ENCODE data around the gene PRDX2. TPM values are rescaled to one million over a fixed set of nuclear protein-coding genes. Genes with fewer than 3 reads are reported as not detected.
"Not testable (repeated sequence)": the region's sequence is repeated elsewhere in the genome, so short reads cannot be mapped to it uniquely, and the experiment has no call there.

PRDX2 gene
- total RNA-seq, result 164 TPM

DNA sequence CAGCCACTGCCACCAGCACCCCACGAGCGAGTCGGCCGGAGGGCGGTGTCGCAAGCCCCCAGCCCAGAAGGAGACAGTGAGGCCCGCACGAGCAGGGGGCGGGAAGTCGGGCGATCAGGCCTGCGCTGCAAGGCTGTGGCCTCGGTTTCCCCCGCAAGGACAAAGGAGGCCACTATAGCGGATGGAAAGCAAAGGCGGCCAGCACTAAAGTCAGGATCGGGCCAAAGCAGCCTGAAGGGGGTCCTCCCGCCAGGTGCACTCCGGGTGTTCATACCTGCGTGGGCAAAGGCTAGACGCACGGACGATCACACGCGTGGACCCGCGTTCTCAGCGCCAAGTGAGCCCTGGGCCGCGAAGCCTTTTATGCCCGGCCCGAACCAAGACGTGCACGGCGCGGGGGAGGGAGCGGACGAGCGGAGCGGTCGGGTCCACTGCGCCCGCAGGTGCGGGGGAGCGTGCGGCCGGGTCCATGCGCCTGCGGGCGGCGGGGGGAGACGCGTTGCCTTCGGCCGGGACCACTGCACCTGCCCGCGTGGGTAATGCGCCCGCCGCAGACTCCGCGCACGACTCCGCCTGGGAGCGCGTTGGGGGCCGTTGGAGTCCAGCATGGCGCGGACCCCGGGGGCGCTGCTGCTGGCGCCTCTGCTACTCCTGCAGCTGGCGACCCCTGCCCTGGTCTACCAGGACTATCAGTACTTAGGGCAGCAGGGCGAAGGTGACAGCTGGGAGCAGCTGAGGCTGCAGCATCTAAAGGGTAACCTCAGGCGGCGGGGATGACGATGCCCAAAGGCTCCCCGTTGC is at the start of gene PRDX2, which contains the start of gene THSD8:
TSS of gene PRDX2 (minus strand) at position 335 of the 801 bp plus-strand sequence. CDS start 539 bp downstream, outside the sequence.
TSS of gene THSD8 (plus strand) at position 604 of the 801 bp plus-strand sequence. CDS start at position 607, 3 bp downstream.
- no peak for DNase-seq

DNA sequence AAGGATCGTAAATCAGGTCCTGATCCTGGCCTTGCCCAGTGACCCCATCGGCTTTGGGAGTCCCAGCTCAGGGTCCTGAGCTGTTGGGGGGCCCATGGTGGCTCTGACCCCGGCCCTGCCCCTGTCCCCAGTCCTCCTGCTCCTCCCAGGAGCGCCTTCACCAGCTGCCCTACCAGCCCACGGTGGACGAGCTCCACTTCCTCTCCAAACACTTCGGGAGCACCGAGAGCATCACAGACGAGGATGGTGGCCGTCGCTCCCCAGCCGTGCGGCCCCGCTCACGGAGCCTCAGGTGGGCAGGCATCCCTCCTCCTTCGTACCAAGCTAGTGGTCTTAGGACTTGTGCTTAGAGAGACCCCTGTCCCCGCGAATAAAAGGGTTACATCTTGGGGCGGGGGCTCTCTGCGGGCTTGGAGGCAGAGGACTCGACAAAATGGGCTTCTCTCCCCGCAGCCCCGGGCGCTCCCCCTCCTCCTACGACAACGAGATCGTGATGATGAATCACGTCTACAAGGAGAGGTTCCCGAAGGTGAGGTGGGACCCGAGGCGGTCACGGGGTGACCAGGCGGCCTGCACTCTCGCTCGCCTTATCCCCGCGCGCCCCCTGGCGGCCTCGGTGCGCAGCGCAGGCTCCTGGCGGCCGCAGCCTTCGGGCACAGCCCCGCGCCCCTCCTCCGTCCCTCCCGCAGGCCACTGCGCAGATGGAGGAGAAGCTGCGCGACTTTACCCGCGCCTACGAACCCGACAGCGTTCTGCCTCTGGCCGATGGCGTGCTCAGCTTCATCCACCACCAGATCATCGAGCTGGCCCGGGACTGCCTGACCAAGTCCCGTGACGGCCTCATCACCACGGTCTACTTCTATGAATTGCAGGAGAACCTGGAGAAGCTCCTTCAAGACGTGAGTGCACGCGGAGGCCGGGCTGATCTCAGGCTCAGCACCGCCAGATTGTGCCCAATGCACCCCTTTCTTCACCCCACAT is 45.8 kb upstream of the PRDX2 start:
- DNase-seq, result no peak

DNA sequence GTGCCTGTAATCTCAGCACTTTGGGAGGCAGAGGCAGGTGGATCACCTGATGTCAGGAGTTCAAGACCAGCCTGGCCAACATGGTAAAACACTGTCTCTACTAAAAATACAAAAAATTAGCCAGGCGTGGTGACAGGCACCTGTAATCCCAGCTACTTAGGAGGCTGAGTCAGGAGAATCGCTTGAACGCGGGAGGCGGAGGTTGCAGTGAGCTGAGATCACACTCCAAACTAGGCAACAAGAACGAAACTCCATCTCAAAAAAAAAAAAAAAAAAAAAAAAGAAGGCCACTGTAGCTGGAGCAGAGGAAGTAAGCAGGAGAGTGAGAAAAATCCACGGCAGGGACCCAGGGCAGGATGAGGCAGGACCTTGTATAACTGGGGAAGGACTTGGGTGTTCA is 45.0 kb upstream of the PRDX2 start:
- not testable (repeated sequence) for DNase-seq

- DNase-seq, result no peak
Measured at GRCh38 chr19:12843999-12844732, 42.6 kb upstream of the PRDX2 start.

DNA sequence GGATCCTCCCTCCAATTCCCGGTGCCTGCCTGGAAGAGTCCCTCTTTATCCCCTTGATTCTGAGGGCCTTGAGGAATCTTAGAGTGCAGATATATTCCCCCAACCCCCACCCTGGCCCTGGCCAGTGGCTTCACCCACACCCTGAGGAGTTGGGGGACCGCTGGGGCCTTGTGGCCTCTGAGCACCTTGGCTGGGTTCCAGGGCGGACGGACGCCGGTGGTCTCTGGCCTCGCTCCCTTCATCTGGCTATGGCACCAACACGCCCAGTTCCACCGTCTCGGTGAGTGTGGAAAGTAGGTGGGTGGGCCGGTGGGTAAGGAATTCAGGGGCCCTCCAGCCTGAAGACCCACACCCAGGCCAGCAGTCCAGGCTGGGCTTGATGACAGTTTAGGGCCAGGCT is 41.7 kb upstream of the PRDX2 start:
- DNase-seq, result no peak

DNA sequence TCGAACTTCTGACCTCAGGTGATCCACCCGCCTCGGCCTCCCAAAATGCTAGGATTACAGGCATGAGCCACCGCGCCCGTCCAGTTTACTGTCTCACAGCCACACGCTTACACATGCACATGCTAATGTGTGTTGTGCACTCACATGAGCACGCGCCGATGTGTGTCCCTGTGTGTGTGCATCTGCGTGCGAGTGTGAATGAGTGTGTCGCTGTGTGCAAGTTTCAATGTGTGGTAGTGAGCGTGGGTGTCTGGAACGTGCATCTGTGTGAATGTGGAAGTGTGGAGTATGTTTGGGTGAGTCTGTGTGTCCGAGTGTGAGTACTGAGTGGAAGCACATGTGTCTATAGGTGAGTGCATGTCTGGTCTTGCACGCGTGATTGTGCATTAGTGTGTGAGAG is 40.9 kb upstream of the PRDX2 start:
- no peak for DNase-seq

- DNase-seq, result no peak
Measured at GRCh38 chr19:12841094-12841493, 39.5 kb upstream of the PRDX2 start.

- DNase-seq, result no peak
Measured at GRCh38 chr19:12840091-12841079, 38.8 kb upstream of the PRDX2 start.

DNA sequence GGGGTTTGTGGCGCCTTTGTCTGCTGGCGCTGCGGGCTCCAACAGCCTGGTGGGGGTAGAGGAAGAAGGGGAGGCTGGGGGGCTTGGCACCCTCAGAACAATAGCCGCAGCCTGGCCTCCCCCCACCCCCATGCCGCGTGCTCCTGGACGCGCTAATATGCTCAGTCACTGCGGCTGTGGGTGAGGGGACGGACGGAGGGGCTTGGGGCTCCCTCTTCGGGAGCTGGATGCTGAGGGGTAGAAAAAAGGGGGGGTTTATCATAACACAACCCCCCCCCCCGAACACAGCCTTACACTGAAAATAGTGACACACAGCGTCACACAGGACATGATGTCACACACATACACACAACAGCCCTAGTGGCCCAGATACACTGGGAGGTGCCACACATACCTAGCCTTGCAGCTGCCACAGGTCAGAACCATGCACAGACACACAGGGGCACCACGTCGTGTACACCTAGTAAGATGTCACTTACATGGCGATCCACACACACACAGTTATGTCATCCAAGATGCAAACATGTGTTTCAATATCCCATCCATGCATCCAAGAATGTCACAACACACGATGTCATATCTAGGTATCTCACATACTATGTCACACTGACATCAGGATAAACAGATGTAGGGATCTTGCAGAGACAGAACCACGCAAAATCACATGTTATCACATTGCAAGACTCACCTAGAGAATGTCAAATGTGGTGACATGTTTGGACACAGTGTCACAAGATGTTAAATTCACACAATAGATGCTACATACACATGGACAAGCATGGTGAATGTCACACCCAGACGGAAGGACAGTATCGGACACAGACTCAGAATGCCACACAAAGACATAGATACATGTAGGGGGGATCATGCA is 37.5 kb upstream of the PRDX2 start:
- no peak for DNase-seq

GRCh38 chr19:12838182-12838885 is 36.7 kb upstream of the PRDX2 start, which contains the start of gene MAST1:
Gene MAST1 (plus strand): TSS chr19:12838515. CDS start chr19:12838573, 58 bp downstream.
- no peak for DNase-seq

DNA sequence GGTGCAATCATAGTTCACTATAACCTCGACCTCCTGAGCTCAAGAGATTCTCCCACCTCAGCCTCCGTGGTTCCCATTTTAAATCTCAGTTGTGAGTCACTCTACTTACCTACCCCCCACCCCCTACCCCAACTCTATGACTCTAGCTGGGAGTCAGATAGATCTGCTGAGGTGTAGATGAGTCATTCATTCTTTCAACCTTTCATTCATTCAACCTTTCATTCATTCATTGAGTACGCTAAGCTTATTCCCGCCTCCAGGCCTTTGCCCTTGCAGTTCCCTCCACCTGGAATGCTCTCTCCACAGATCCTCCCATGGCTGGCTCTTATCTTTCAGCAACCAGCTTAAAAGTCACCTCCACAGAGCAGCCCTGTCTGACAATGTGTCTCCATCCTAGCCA is 35.6 kb upstream of the PRDX2 start:
- no peak for DNase-seq

DNA sequence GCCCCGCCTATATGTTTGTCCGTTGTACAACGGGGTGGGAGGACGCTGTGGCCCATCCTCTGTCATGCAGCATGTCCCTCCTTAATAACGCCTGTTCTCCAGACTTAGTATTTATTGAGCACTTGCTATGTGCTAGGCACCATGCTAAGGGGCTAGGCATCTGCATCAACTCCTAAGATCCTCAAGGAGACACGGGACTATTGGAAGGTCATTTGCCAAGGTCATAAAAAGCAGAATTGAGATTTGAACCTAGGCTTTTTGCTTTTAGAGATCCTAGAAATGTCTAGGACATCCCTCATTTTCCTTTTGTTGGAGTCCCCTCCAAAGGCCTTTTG is 34.9 kb upstream of the PRDX2 start:
- no peak for DNase-seq

- no peak for DNase-seq
Measured at GRCh38 chr19:12834976-12835757, 33.6 kb upstream of the PRDX2 start.

- DNase-seq, result no peak
Measured at GRCh38 chr19:12834566-12834943, 33.0 kb upstream of the PRDX2 start, which contains the start of gene RTBDN. Gene RTBDN (minus strand): TSS chr19:12834579. CDS start chr19:12829979, 4,600 bp downstream.

DNA sequence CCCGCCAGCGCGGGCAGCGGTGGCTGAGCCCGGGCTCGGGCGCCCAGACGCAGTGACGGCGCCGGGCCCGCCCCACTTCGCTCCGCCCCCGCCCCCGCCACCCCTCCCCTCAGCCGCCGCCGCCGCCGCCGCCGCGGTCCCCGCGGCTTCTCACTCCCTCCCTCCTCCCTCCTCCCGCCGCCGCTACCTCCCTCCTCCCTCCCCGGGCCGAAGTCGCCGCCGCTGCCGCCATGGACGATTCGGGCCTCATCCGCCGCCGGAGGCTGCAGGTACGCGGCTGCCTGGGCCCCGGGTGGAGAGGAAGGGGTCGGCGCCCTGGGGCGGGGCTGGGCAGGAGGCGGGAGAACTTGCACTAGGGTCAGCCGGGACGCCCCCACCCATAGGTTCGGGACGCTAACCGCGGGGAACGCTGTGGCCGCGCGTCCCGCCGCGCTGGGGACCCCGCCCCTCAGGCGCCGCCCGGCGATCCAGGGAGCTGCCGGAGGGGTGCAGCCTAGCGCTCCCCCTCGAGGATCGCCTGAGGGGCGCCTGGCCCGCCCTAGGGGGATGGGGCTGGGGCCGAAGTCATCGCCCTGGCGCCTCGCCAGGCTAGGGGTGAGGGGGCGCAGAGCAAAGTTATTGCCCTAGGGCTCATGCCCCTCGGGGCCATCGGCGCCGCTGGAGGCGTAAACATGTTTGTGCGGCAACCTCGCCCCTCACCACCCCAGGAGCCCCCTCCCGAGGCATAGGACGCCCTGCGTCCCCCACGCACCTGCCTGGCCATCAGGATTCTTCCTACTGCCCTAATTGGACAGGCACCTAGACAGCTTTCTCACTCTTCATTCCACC is 32.4 kb upstream of the PRDX2 start:
- DNase-seq, result no peak

- DNase-seq, result no peak
Measured at GRCh38 chr19:12833418-12833737, 31.8 kb upstream of the PRDX2 start.

GRCh38 chr19:12828494-12828893 is 26.9 kb upstream of the PRDX2 start:
- no peak for DNase-seq
